ENCODE data around the gene POTEE.
"Not testable (repeated sequence)": the region's sequence is repeated elsewhere in the genome, so short reads cannot be mapped to it uniquely, and the experiment has no call there.

The POTEE gene

GRCh38 chr2:131209030-131209772 lies at the start of gene POTEE:
Gene POTEE, plus strand, starts transcription at chr2:131209536. Its CDS starts 8,867 bp downstream, at chr2:131218403.
- DNase-seq, H3K4me3 Mint-ChIP-seq: not testable (repeated sequence)

DNA sequence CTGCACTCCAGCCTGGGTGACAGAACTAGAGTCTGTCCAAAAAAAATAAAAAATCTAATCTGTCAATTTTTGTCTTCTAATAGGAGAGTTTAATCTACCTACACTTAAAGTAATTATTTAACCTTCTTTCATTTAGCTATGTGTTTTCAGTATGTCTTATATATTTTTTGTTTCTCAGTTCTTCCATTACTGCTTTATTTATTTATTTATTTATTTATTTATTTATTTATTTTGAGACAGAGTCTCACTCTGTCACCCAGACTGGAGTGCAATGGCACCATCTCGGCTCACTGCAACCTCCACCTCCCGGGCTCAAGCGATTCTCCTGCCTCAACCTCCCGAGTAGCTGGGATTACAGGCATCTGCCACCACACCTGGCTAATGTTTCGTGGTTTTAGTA lies 43.8 kb upstream of the POTEE start:
- DNase-seq; H3K9me3 Mint-ChIP-seq; H3K36me3 Mint-ChIP-seq (ENCODE audit: low read depth); H3K4me3 Mint-ChIP-seq; H3K4me1 Mint-ChIP-seq (ENCODE audit: low read depth); H3K27ac Mint-ChIP-seq; H3K27me3 Mint-ChIP-seq: not testable (repeated sequence)

More at GRCh38 chr2:131209030-131209772, at the start of gene POTEE:
- H3K27me3 Mint-ChIP-seq; H3K9me3 Mint-ChIP-seq; H3K27ac Mint-ChIP-seq; H3K4me1 Mint-ChIP-seq (ENCODE audit: low read depth); H3K36me3 Mint-ChIP-seq (ENCODE audit: low read depth): not testable (repeated sequence)

- Mint-ChIP-seq H3K27me3 (peaks cover 6% of the 10 kb centered on the region), H3K9me3 (no peaks in the 10 kb centered on the region), H3K27ac (no peak overlapping the region)
Measured at GRCh38 chr2:131168538-131168937, 40.8 kb upstream of the POTEE start.

DNA sequence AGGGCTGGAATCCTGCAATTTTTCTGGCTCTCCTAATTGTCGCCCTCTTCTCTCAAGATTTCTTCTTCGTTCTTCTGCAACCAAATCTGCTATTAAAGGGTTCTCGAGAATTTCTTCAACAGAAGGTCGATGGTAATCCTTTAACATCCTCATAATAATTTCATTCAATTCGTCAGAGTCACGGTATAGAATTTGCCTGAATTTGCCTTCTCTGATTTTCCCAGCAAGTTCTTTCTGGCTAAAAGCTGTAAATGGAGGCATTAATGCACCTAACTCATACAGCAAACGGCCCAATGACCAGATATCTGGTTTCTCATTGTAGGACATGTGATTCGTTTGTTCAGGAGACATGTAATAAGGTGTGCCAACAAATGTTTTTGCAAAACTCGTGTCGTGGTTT lies 31.3 kb upstream of the POTEE start:
- not testable (repeated sequence) for H3K4me3 Mint-ChIP-seq; DNase-seq; H3K27ac Mint-ChIP-seq; H3K4me1 Mint-ChIP-seq (ENCODE audit: low read depth); H3K36me3 Mint-ChIP-seq (ENCODE audit: low read depth); H3K9me3 Mint-ChIP-seq
- peaks cover 28% of the 10 kb centered on the region for H3K27me3 Mint-ChIP-seq

More at GRCh38 chr2:131168538-131168937, 40.8 kb upstream of the POTEE start:
- H3K36me3 Mint-ChIP-seq (ENCODE audit: low read depth) = no peaks in the 10 kb centered on the region
- no peak overlapping the region for H3K4me3 Mint-ChIP-seq
- no peaks in the 10 kb centered on the region for H3K4me1 Mint-ChIP-seq (ENCODE audit: low read depth)
- DNase-seq = no peak

DNA sequence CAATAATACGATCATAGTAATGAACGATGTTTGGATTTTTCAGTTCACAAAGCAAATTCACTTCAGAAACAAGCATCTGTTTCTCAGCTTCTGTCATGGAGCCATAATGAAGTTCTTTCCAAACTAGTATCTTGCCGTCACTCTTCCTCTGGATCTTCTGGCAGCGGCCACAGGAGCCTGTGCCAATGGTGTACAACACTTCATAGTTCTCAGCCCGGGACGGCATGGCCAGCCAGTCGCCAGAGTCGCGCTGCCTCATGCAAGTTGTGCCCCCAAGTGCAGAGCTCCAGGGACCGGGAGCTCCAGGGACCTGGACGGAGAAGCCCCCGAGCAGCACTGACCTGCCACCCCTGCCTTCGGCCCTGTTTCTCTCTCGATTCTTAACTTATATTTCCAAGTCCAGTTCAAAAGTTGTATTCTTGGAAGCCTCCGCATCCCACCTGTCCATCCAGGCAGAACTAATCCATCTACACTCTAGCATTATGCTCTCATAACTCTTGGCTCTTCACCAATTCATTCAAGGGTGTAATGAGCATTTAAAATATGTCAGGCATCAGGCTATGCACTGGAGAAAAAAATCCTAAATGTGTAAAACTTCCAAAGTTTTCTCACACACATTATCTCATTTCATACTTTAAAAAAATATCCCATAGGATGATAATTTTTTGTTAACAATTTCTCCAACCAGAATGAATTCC lies 30.5 kb upstream of the POTEE start:
- not testable (repeated sequence) for H3K4me3 Mint-ChIP-seq; DNase-seq; H3K4me1 Mint-ChIP-seq (ENCODE audit: low read depth); H3K9me3 Mint-ChIP-seq; H3K27ac Mint-ChIP-seq; H3K36me3 Mint-ChIP-seq (ENCODE audit: low read depth)
- H3K27me3 Mint-ChIP-seq = peaks cover 24% of the 10 kb centered on the region

GRCh38 chr2:131181451-131181850 lies 27.9 kb upstream of the POTEE start:
- not testable (repeated sequence) for H3K4me1 Mint-ChIP-seq (ENCODE audit: low read depth); DNase-seq; H3K9me3 Mint-ChIP-seq; H3K36me3 Mint-ChIP-seq (ENCODE audit: low read depth); H3K4me3 Mint-ChIP-seq; H3K27ac Mint-ChIP-seq
- H3K27me3 Mint-ChIP-seq = peaks cover 28% of the 10 kb centered on the region

- not testable (repeated sequence) for H3K27ac Mint-ChIP-seq; DNase-seq; H3K4me3 Mint-ChIP-seq; H3K4me1 Mint-ChIP-seq (ENCODE audit: low read depth); H3K9me3 Mint-ChIP-seq; H3K36me3 Mint-ChIP-seq (ENCODE audit: low read depth)
- peaks cover 24% of the 10 kb centered on the region for H3K27me3 Mint-ChIP-seq
Measured at GRCh38 chr2:131193421-131193820, 15.9 kb upstream of the POTEE start.

- not testable (repeated sequence) for H3K36me3 Mint-ChIP-seq (ENCODE audit: low read depth); H3K27ac Mint-ChIP-seq; H3K4me1 Mint-ChIP-seq (ENCODE audit: low read depth); H3K4me3 Mint-ChIP-seq; DNase-seq; H3K9me3 Mint-ChIP-seq
- peaks cover 24% of the 10 kb centered on the region for H3K27me3 Mint-ChIP-seq
Measured at GRCh38 chr2:131196186-131196585, 13.2 kb upstream of the POTEE start.

GRCh38 chr2:131201098-131201497 lies 8.2 kb upstream of the POTEE start:
- H3K4me3 Mint-ChIP-seq = no peak overlapping the region
- no peaks in the 10 kb centered on the region for H3K36me3 Mint-ChIP-seq (ENCODE audit: low read depth)
- H3K4me1 Mint-ChIP-seq (ENCODE audit: low read depth) = no peaks in the 10 kb centered on the region
- no peak overlapping the region for H3K27ac Mint-ChIP-seq
- no peaks in the 10 kb centered on the region for H3K9me3 Mint-ChIP-seq
- no peak for DNase-seq
- peaks cover 4% of the 10 kb centered on the region for H3K27me3 Mint-ChIP-seq

DNA sequence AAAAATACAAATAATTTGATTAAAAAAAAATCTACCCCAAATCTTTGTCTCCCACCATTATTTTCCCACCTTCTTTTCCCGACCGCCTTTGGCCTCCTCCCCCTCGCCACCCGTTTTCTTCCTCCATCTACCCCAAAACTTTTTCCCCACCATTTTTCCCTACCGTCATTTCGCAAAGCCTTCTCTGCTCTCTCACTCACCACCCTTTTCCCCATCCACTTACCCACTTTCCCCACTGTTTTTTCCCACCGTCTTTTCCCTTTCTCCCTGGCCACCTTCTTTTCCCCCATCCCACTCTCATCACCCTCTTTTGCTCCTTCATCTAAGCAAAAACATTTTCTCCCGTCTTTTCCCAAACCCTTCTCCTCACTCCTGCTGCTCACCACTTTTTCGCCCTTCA lies 1.5 kb upstream of the POTEE start:
- not testable (repeated sequence) for DNase-seq; H3K4me1 Mint-ChIP-seq (ENCODE audit: low read depth); H3K4me3 Mint-ChIP-seq; H3K27ac Mint-ChIP-seq; H3K9me3 Mint-ChIP-seq; H3K36me3 Mint-ChIP-seq (ENCODE audit: low read depth); H3K27me3 Mint-ChIP-seq

GRCh38 chr2:131209773-131210104 lies 403 bp downstream of the POTEE start:
- not testable (repeated sequence) for H3K27me3 Mint-ChIP-seq; DNase-seq; H3K36me3 Mint-ChIP-seq (ENCODE audit: low read depth); H3K9me3 Mint-ChIP-seq; H3K4me3 Mint-ChIP-seq; H3K27ac Mint-ChIP-seq; H3K4me1 Mint-ChIP-seq (ENCODE audit: low read depth)

GRCh38 chr2:131210434-131211211 lies 1.3 kb downstream of the POTEE start:
- H3K27me3 Mint-ChIP-seq; H3K36me3 Mint-ChIP-seq (ENCODE audit: low read depth); DNase-seq; H3K4me1 Mint-ChIP-seq (ENCODE audit: low read depth); H3K9me3 Mint-ChIP-seq; H3K4me3 Mint-ChIP-seq; H3K27ac Mint-ChIP-seq: not testable (repeated sequence)

- H3K4me1 Mint-ChIP-seq (ENCODE audit: low read depth); H3K27me3 Mint-ChIP-seq: not testable (repeated sequence)
Measured at GRCh38 chr2:131217238-131217986, 8.1 kb downstream of the POTEE start.

GRCh38 chr2:131235543-131236449 lies 26.5 kb downstream of the POTEE start:
- H3K36me3 Mint-ChIP-seq (ENCODE audit: low read depth); DNase-seq; H3K4me3 Mint-ChIP-seq; H3K27ac Mint-ChIP-seq; H3K4me1 Mint-ChIP-seq (ENCODE audit: low read depth); H3K27me3 Mint-ChIP-seq; H3K9me3 Mint-ChIP-seq: not testable (repeated sequence)

More at GRCh38 chr2:131217238-131217986, 8.1 kb downstream of the POTEE start:
- not testable (repeated sequence) for H3K9me3 Mint-ChIP-seq; H3K4me3 Mint-ChIP-seq; DNase-seq; H3K27ac Mint-ChIP-seq; H3K36me3 Mint-ChIP-seq (ENCODE audit: low read depth)

Measured in activated T-cell treated with anti-CD3 and anti-CD28 coated beads, Interleukin-2, amount 50 U/mL, for 24 hours (primary cell).